HEK293T (cell line): Measurements from ENCODE around the gene SART3.

Experiments
- BHLHE40 ChIP-seq: fragments of 450-650 bp; IDR thresholded peaks from 2 replicates; pipeline ENCODE4 v1.6.1; 2016; ENCODE audit warnings: mild to moderate bottlenecking, moderate library complexity, borderline replicate concordance
- CTBP1 ChIP-seq: fragments of 450-650 bp; IDR thresholded peaks from 2 replicates; pipeline ENCODE4 v1.6.1; 2016; ENCODE audit warnings: borderline replicate concordance
- FOXA1 ChIP-seq: fragments of 450-650 bp; IDR thresholded peaks from 2 replicates; pipeline ENCODE4 v1.6.1; 2016; ENCODE audit warnings: mild to moderate bottlenecking
- FOXK2 ChIP-seq: fragments of 450-650 bp; IDR thresholded peaks from 2 replicates; pipeline ENCODE4 v1.6.1; 2016; ENCODE audit warnings: mild to moderate bottlenecking
- ZNF384 ChIP-seq: fragments of 450-650 bp; IDR thresholded peaks from 2 replicates; pipeline ENCODE4 v1.6.1; 2016

GRCh38 chr12:108564724-108565123 lies 3.8 kb upstream of the SART3 start:
- TF ChIP-seq FOXA1 (no peak), FOXK2 (no peak), BHLHE40 (no peak), CTBP1 (no peak), ZNF384 (no peak)
